ENCODE measurements around the gene FAM83D.

GRCh38 chr20:38957915-38958485, 31.8 kb downstream of the FAM83D start:
- TF ChIP-seq CTCF (IDR thresholded peaks at IDR 0.05), result no peak
- no peak for TF ChIP-seq POLR2A (IDR thresholded peaks at IDR 0.05)

All from heart left ventricle (tissue), 13 donors.